Measurements from ENCODE around the gene CYP2J2.
"Not testable (repeated sequence)": the region's sequence is repeated elsewhere in the genome, so short reads cannot be mapped to it uniquely, and the experiment has no call there.

The CYP2J2 gene

GRCh38 chr1:59857679-59858354 lies 68.8 kb downstream of the CYP2J2 start:
- no peak for DNase-seq

GRCh38 chr1:59856725-59857338 lies 69.7 kb downstream of the CYP2J2 start:
- DNase-seq, result no peak

GRCh38 chr1:59855297-59855696 lies 71.3 kb downstream of the CYP2J2 start:
- not testable (repeated sequence) for DNase-seq

GRCh38 chr1:59852117-59852516 lies 74.5 kb downstream of the CYP2J2 start:
- DNase-seq, result no peak

GRCh38 chr1:59846895-59847282 lies 79.7 kb downstream of the CYP2J2 start:
- no peak for DNase-seq

GRCh38 chr1:59846209-59846894 lies 80.2 kb downstream of the CYP2J2 start:
- DNase-seq, result no peak

GRCh38 chr1:59845091-59845490 lies 81.5 kb downstream of the CYP2J2 start:
- no peak for DNase-seq

Data from bone marrow (tissue), 2 donors.